Thoracic aorta (tissue), 2 donors: ENCODE measurements around the gene STRA6. TPM values are rescaled to one million over a fixed set of nuclear protein-coding genes. Genes with fewer than 3 reads are reported as not detected.

Experiments used
- ATAC-seq: fragments of 150-250 bp; one replicate; pipeline ENCODE4 v1.8.0; 2017; ENCODE audit warnings: low read depth; ENCODE audit not compliant: insufficient number of reproducible peaks, low FRiP score
- DNase-seq: peaks from one replicate; pipeline ENCODE4 v3.0.0-alpha.2; 2020; ENCODE audit warnings: low spot score
- H3K27ac ChIP-seq, 2 donors: fragments of 200-600 bp; sonication (generic); 1 replicate in 1 of 2; 2 replicates in 1 of 2; pipeline ENCODE4 v1.5.1; 2016; ENCODE audit warnings: mild to moderate bottlenecking in 2 of 2, moderate library complexity in 2 of 2
- H3K27me3 ChIP-seq: fragments of 200-600 bp; sonication (generic); replicated peaks from 2 replicates; pipeline ENCODE4 v1.6.0; 2016; ENCODE audit warnings: mild to moderate bottlenecking; ENCODE audit not compliant: insufficient read depth
- H3K36me3 ChIP-seq: fragments of 200-600 bp; sonication (generic); one replicate; pipeline ENCODE4 v1.5.1; 2016
- H3K4me1 ChIP-seq, 2 donors: fragments of 200-600 bp; sonication (generic); 1 replicate in 1 of 2; 2 replicates in 1 of 2; pipeline versions ENCODE4 v1.5.1 to v1.6.0; 2016; ENCODE audit warnings: low read depth in 2 of 2, mild to moderate bottlenecking in 1 of 2; ENCODE audit not compliant: control insufficient read depth in 1 of 2
- H3K4me3 ChIP-seq: fragments of 200-600 bp; sonication (generic); 2 replicates; pipeline ENCODE4 v1.5.1; 2016; ENCODE audit warnings: mild to moderate bottlenecking
- H3K9me3 ChIP-seq: fragments of 200-600 bp; sonication (generic); 2 replicates; pipeline ENCODE4 v1.5.1; 2016
- CTCF ChIP-seq: fragments of 200-600 bp; sonication (generic); IDR thresholded peaks from one replicate; pipeline ENCODE4 v1.5.1; 2019; ENCODE audit warnings: antibody characterized with exemption
- total RNA-seq, 2 donors: library from RNA; depleted of rRNA; stranded (reverse); fragments of >200 nt; gene quantifications; one replicate each; pipeline versions ENCODE4 v1.1.0 to v1.2.3, GENCODE V29; 2016

STRA6 gene
- total RNA-seq, 2 donors from 2014 or later, result 0.28 TPM; not detected in 1

GRCh38 chr15:74193905-74194304, 8.7 kb downstream of the STRA6 start:
- DNase-seq, result no peak
- Histone ChIP-seq H3K4me3 (no peak overlapping the region), H3K4me1 (peaks cover 4 to 9% of the 10 kb centered on the region in 2 donors), H3K36me3 (no peaks in the 10 kb centered on the region), H3K27ac (no peak overlapping the region), H3K27me3 (no peaks in the 10 kb centered on the region), H3K9me3 (no peaks in the 10 kb centered on the region)
- TF ChIP-seq CTCF, result no peak
- no peak for ATAC-seq

GRCh38 chr15:74193299-74193718, 9.3 kb downstream of the STRA6 start:
- no peaks in the 10 kb centered on the region for H3K36me3 ChIP-seq
- H3K4me1 ChIP-seq, result peaks cover 4 to 9% of the 10 kb centered on the region in 2 donors
- ATAC-seq, result no peak
- H3K27me3 ChIP-seq, result no peaks in the 10 kb centered on the region
- no peak for DNase-seq
- H3K4me3 ChIP-seq, result no peak overlapping the region
- no peak overlapping the region for H3K27ac ChIP-seq
- no peaks in the 10 kb centered on the region for H3K9me3 ChIP-seq
- no peak for TF ChIP-seq CTCF

- DNase-seq, result no peak
- TF ChIP-seq CTCF, result no peak
These were observed 9.8 kb downstream of the STRA6 start for GRCh38 chr15:74192751-74193150.

GRCh38 chr15:74191798-74192197, 10.8 kb downstream of the STRA6 start:
- Histone ChIP-seq H3K9me3 (no peaks in the 10 kb centered on the region), H3K36me3 (no peaks in the 10 kb centered on the region), H3K27ac (no peak overlapping the region), H3K27me3 (no peaks in the 10 kb centered on the region), H3K4me1 (peaks cover 4 to 9% of the 10 kb centered on the region in 2 donors), H3K4me3 (no peak overlapping the region)
- DNase-seq (no peak), ATAC-seq (no peak)
- TF ChIP-seq CTCF, result no peak

More at GRCh38 chr15:74192751-74193150, 9.8 kb downstream of the STRA6 start:
- Histone ChIP-seq H3K4me3 (no peak overlapping the region), H3K4me1 (peaks cover 4 to 9% of the 10 kb centered on the region in 2 donors), H3K36me3 (no peaks in the 10 kb centered on the region), H3K27me3 (no peaks in the 10 kb centered on the region), H3K27ac (no peak overlapping the region), H3K9me3 (no peaks in the 10 kb centered on the region)
- ATAC-seq, result no peak

- no peaks in the 10 kb centered on the region for H3K27me3 ChIP-seq
- no peak for TF ChIP-seq CTCF
- no peak for DNase-seq
- H3K4me3 ChIP-seq, result no peak overlapping the region
- H3K36me3 ChIP-seq, result no peaks in the 10 kb centered on the region
- H3K4me1 ChIP-seq, result no peaks in the 10 kb centered on the region
- ATAC-seq, result no peak
- H3K9me3 ChIP-seq, result no peaks in the 10 kb centered on the region
- no peak overlapping the region for H3K27ac ChIP-seq
These were observed 14.4 kb downstream of the STRA6 start for GRCh38 chr15:74188216-74188615.
